GM11168 (cell line): ENCODE measurements around the gene KLRC4.
"Not testable (repeated sequence)": the region's sequence is repeated elsewhere in the genome, so short reads cannot be mapped to it uniquely, and the experiment has no call there.

Experiments
- in situ Hi-C: fragments of 300-500 bp; cut with MboI; formaldehyde crosslinking; loops from one replicate; pipeline ENCODE4 v1.12.0; 2022; ENCODE audit warnings: low sequenced_read_pairs; ENCODE audit not compliant: unreplicated experiment

KLRC4 gene, protein sequence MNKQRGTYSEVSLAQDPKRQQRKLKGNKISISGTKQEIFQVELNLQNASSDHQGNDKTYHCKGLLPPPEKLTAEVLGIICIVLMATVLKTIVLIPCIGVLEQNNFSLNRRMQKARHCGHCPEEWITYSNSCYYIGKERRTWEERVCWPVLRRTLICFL

GRCh38 chr12:10409392-10409791 is at the start of gene KLRC4:
KLRC4 (minus strand) TSS chr12:10409757; CDS start chr12:10409575, 182 bp downstream.
- in situ Hi-C loops, result no loop called here

DNA sequence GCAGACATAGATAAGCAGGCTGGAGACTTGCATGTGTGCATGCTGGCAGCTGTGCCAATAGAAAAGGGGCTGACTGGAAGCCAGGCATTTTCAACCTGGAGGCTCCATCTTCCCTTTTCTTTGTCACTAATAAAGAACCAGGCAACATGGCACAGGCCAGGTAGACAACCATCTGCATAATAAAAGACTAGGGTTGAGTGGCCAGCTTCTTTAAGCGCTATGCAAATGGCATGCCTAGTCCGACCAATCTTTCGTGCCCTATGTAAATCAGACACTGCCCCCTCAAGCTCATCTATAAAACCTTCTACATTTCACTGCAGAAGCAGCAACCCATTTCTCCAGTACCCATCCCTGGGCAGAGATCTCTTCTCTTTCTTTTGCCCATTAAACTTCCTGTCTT is 48.2 kb upstream of the KLRC4 start:
- in situ Hi-C loops, result no loop called here

GRCh38 chr12:10456856-10457255 is 47.3 kb upstream of the KLRC4 start:
- in situ Hi-C loops, result no loop called here

DNA sequence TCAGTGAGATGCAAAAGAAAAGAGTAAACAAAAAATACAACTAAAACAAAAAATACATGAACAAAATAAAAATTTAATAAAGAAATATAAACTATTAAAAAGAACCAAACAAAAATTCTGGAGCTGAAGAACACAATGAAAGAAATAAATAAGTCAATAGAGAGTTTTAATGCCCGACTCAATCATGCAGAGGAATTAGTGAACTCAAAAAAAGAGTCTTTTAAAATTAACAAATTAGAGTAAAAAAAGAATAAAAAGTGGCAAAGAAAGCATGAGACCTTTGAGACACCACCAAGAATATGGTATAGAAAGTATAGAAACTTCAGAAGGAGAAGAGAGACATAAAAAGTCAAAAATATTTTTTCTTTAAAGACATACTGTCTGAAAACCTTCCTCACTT is 46.2 kb upstream of the KLRC4 start:
- in situ Hi-C loops, result no loop called here

- in situ Hi-C loops, result no loop called here
Measured at GRCh38 chr12:10454531-10454930, 45.0 kb upstream of the KLRC4 start.

GRCh38 chr12:10453156-10453555 is 43.6 kb upstream of the KLRC4 start, which contains the start of gene KLRC1:
KLRC1 (minus strand) TSS chr12:10453377; CDS start chr12:10451156, 2,221 bp downstream.
- in situ Hi-C loops, result no loop called here

DNA sequence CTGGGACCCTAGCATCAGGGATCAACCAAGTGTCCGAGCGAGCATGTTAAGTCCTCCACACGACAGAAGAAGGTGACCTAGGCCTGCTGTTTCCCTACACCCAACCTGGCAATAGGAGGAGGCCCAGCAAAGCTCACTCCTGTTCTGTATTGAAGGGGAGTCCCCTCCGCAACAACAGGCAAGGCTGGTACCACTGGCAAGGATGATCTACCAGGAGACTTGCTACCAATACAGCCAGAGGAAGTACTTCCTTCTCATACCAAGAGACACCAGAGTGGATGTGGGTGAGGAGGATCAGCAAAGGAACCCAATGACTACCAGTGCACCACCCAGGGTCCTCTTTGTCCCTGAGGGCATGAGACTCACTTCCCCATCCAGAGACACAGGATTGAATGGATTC is 38.7 kb upstream of the KLRC4 start:
- in situ Hi-C loops, result no loop called here

GRCh38 chr12:10446052-10446451 is 36.5 kb upstream of the KLRC4 start:
- in situ Hi-C loops, result not testable (repeated sequence)

GRCh38 chr12:10441144-10441543 is 31.6 kb upstream of the KLRC4 start:
- in situ Hi-C loops, result not testable (repeated sequence)

DNA sequence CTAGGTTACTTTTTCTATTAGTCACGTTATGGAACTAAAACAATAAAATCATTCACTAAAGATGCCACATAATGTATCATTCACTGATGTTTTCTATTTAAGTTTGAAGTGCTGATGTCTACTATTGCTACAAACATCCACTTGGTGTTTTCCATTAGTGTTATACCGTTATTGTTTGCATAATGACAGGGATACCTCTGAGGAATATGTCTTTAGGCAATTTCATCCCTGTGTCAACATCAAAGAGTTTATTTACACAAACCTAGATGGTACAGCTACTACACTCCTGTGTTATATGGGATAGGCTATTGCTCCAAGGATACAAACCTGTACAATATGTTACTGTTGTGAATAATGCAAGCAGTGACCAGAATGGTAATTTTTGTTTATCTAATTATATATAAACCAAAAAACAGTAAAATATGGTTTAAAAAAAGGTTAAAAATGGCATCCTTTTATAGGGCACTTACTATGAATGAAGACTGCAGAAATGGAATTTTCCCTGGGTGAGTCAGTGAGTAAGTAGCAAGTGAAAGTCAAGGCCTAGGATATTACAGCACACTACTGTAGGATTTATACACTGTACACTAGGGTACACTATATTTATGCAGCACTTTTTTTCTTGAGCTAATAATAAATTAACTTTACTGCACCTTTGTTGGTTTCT is 30.2 kb upstream of the KLRC4 start:
- in situ Hi-C loops, result not testable (repeated sequence)

DNA sequence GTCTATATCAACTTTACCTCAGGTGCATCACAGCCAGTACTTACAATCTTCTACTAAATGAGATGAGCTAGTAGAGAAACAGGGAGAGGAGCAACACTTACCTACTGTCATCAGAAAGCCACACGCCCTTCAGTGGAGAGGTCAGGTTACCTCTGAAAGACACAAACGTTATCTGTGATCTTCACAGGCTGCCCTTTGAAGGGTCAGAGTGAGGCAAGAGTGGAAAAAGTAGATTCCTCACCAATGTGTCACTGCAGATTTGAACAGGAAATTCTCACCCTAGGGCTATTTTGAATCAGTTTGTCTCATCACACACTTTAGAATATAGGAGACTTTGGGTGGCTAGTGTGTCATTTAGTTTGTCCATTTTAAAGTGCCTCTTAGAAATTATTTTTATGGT is 28.0 kb upstream of the KLRC4 start:
- in situ Hi-C loops, result not testable (repeated sequence)

DNA sequence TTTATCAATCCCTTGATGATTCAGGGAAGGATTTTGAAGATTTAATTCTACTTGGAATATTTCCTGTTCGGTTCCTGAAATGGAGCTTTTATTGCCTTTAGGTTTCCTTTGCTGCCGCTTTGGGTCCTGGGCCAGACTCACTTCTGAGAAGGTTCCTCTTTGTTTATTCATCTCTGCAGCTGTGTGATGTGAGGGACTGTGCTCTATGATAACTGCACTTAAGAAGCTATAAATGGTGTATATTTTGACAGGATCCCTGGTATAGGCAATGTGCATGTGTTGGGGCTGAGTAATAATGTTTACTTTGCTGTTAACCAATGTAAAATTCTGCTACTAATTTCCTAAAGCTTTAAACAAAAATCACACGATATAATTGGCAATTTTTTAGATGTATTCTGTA is 26.3 kb upstream of the KLRC4 start, which contains the start of gene KLRC2:
TSS of gene KLRC2 (minus strand) at position 195 of the 400 bp plus-strand sequence. CDS start at position 171, 24 bp downstream.
- in situ Hi-C loops, result not testable (repeated sequence)

DNA sequence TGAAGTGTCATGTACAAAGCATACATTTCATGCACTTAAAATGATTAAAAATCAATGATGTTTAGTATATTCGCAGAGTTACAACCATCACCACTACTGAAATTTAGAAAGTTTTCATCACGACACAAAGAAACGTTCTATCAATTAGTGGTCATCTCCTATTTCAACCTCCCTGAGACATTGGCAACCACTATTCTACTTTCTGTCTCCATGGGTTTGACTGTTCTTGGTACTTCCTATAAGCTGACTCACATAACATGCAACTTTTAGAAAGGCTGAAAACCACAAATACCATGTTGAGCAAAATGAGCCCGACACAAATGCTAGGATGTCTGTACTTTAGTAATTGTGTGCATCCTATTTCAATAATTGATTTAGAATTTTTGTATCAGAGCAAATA is 21.1 kb upstream of the KLRC4 start:
- in situ Hi-C loops, result not testable (repeated sequence)

DNA sequence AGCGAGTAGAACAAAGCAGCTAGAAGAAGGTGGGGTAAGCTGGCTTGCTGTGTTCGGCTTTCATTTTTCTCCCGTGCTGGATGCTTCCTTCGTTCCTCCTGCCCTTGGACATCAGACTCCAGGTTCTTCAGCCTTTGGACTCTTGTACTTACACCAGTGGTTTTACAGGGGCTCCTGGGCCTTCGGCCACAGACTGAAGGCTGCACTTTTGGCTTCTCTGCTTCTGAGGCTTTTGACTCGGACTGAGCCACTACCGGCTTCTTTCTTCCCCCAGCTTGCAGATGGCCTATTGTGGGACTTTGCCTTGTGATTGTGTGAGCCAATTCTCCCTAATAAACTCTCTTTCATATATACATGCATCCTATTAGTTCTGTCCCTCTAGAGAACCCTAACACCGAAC is 16.4 kb upstream of the KLRC4 start:
- in situ Hi-C loops, result not testable (repeated sequence)

DNA sequence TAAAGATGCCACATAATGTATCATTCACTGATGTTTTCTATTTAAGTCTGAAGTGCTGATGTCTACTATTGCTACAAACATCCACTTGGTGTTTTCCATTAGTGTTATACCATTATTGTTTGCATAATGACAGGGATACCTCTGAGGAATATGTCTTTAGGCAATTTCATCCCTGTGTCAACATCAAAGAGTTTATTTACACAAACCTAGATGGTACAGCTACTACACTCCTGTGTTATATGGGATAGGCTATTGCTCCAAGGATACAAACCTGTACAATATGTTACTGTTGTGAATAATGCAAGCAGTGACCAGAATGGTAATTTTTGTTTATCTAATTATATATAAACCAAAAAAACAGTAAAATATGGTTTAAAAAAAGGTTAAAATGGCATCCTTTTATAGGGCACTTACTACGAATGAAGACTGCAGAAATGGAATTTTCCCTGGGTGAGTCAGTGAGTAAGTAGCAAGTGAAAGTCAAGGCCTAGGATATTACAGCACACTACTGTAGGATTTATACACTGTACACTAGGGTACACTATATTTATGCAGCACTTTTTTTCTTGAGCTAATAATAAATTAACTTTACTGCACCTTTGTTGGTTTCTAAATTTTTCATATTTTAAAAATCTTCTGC is 14.8 kb upstream of the KLRC4 start:
- in situ Hi-C loops, result not testable (repeated sequence)

DNA sequence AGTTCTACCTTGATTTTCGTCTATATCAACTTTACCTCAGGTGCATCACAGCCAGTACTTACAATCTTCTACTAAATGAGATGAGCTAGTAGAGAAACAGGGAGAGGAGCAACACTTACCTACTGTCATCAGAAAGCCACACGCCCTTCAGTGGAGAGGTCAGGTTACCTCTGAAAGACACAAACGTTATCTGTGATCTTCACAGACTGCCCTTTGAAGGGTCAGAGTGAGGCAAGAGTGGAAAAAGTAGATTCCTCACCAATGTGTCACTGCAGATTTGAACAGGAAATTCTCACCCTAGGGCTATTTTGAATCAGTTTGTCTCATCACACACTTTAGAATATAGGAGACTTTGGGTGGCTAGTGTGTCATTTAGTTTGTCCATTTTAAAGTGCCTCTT is 12.6 kb upstream of the KLRC4 start:
- in situ Hi-C loops, result not testable (repeated sequence)

DNA sequence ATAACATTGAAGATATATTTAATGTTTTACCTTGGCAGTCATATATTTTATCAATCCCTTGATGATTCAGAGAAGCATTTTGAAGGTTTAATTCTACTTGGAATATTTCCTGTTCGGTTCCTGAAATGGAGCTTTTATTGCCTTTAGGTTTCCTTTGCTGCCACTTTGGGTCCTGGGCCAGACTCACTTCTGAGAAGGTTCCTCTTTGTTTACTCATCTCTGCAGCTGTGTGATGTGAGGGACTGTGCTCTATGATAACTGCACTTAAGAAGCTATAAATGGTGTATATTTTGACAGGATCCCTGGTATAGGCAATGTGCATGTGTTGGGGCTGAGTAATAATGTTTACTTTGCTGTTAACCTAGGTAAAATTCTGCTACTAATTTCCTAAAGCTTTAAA is 10.8 kb upstream of the KLRC4 start, which contains the start of gene KLRC3:
TSS of gene KLRC3 (minus strand) at position 262 of the 400 bp plus-strand sequence. CDS start at position 217, 45 bp downstream.
- in situ Hi-C loops, result not testable (repeated sequence)

DNA sequence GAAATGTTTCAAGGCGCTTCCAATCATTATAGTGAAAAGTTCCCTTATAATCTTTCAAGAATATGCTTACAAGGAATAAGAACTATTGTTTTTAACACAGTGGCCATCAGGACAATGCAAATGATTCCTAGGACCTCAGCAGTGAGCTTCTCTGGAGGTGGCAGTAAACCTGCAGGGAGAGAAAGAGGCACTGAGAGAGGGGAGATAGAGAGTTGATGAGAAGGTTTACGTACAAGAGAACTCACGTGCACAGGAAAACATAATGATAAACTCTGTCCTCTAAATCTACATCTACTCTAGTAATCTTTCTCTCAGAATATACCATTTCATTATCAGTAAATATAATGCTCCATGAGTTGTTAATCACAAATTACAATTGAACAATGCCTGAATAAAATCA is 715 bp downstream of the KLRC4 start:
- in situ Hi-C loops, result no loop called here

- in situ Hi-C loops, result no loop called here
Measured at GRCh38 chr12:10406725-10407124, 2.8 kb downstream of the KLRC4 start.

DNA sequence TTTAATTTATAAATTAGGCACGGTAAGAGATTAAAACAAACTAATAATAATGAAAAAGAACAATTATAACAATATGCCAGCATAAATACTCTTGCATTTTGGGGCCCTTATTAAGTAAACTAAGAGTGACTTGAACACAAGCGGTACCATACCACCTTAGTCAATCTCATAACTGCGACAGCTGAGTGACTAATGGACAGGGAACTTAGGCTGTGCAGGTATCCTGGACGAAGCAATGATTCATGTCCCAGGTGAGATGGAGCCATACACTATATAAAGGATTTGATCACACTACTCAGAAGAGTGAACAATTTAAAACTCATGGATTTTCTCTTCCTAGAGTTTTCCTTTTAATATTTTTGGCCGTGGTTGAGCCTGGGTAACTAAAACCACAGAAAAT is 4.3 kb downstream of the KLRC4 start:
- in situ Hi-C loops, result no loop called here

- in situ Hi-C loops, result no loop called here
Measured at GRCh38 chr12:10404798-10405197, 4.8 kb downstream of the KLRC4 start.
